Esophagus squamous epithelium (tissue), 5 donors: Measurements from ENCODE around the gene WFDC2. TPM values are rescaled to one million over a fixed set of nuclear protein-coding genes. Genes with fewer than 3 reads are reported as not detected.

Experiments
- DNase-seq: peaks from one replicate; lab custom pipeline; 2025; lab: John Stamatoyannopoulos, UW
- H3K27ac ChIP-seq, 4 donors: fragments of 200-600 bp; sonication (generic); one replicate each; pipeline ENCODE4 v1.5.1; 2016 to 2019; ENCODE audit warnings: mild to moderate bottlenecking in 1 of 4
- H3K27me3 ChIP-seq, 4 donors: fragments of 200-600 bp; sonication (generic); 1 replicate in 3 of 4; 2 replicates in 1 of 4; pipeline versions ENCODE4 v1.5.1 to v1.6.0; 2017 to 2021; ENCODE audit warnings: antibody characterized with exemption in 1 of 4
- H3K36me3 ChIP-seq, 3 donors: fragments of 200-600 bp; sonication (generic); one replicate each; pipeline ENCODE4 v1.5.1; 2016 to 2019
- H3K4me1 ChIP-seq, 3 donors: fragments of 200-600 bp; sonication (generic); one replicate each; pipeline ENCODE4 v1.5.1; 2017 to 2019
- H3K4me3 ChIP-seq, 4 donors: fragments of 200-600 bp; sonication (generic); 1 replicate in 3 of 4; 2 replicates in 1 of 4; pipeline ENCODE4 v1.5.1; 2016 to 2019; ENCODE audit warnings: mild to moderate bottlenecking in 2 of 4, moderate library complexity in 1 of 4
- H3K9me3 ChIP-seq, 3 donors: fragments of 200-600 bp; sonication (generic); one replicate each; pipeline ENCODE4 v1.5.1; 2016 to 2019
- CTCF ChIP-seq, 6 experiments: fragments of 450-650 bp in 4 of 6; fragments of 200-600 bp in 2 of 6; sonication (generic) in 2 of 6; IDR thresholded peaks; one replicate each; pipeline ENCODE4 v1.5.1; 2016 to 2019; ENCODE audit warnings: antibody characterized with exemption in 6 of 6, mild to moderate bottlenecking in 4 of 6, moderate library complexity in 4 of 6
- POLR2A ChIP-seq, 4 donors: fragments of 450-650 bp; IDR thresholded peaks; one replicate each; pipeline ENCODE4 v1.6.1; 2017; ENCODE audit warnings: antibody characterized with exemption in 4 of 4, mild to moderate bottlenecking in 4 of 4, moderate library complexity in 3 of 4
- WGBS, 2 donors: methylation state at CpG; one replicate each; pipeline ENCODE4 v1.1.5; 2018; 5-methylcytosine and 5-hydroxymethylcytosine counted together
- intact Hi-C: fragments of 100-400 bp; cut with DNase I; formaldehyde crosslinking; loops from one replicate; pipeline ENCODE4 v1.15.0; 2022
- total RNA-seq, 4 donors: library from RNA; depleted of rRNA; stranded (reverse); fragments of >200 nt; gene quantifications; one replicate each; pipeline ENCODE4 v1.1.0, GENCODE V29; 2016
- donor health status: DM: yes; HTN: yes; CAD: no.

The WFDC2 gene
- total RNA-seq, 4 donors from 2014 or later: 0.99 to 37.7 TPM; not detected in 2

GRCh38 chr20:45509091-45509490, 39.5 kb downstream of the WFDC2 start:
- WGBS, 2 donors: 61 to 89% methylated on average over 4 of the region's 4 CpGs
- TF ChIP-seq POLR2A (IDR thresholded peaks at IDR 0.05): no peak
- no peak for TF ChIP-seq CTCF (IDR thresholded peaks at IDR 0.05)
- H3K4me3 ChIP-seq: no peak overlapping the region
- intact Hi-C loops: no loop called here
- no peaks in the 10 kb centered on the region for H3K9me3 ChIP-seq
- H3K27ac ChIP-seq: no peak overlapping the region
- no peaks in the 10 kb centered on the region for H3K4me1 ChIP-seq
- H3K36me3 ChIP-seq: no peaks in the 10 kb centered on the region
- H3K27me3 ChIP-seq: peaks cover 0 to 75% (median 0%) of the 10 kb centered on the region in 4 donors
- DNase-seq: no peak

- no peak overlapping the region for H3K27ac ChIP-seq
- intact Hi-C loops: no loop called here
- H3K4me3 ChIP-seq: no peak overlapping the region
- H3K9me3 ChIP-seq: no peaks in the 10 kb centered on the region
- no peaks in the 10 kb centered on the region for H3K36me3 ChIP-seq
- 69 to 71% methylated on average over 5 of the region's 5 CpGs for WGBS, 2 donors
- no peaks in the 10 kb centered on the region for H3K4me1 ChIP-seq
- peaks cover 0 to 73% (median 0%) of the 10 kb centered on the region in 4 donors for H3K27me3 ChIP-seq
- no peak for DNase-seq
- no peak for TF ChIP-seq POLR2A (IDR thresholded peaks at IDR 0.05)
- TF ChIP-seq CTCF (IDR thresholded peaks at IDR 0.05): no peak
These were observed 40.8 kb downstream of the WFDC2 start for GRCh38 chr20:45510242-45510862.

- intact Hi-C loops: no loop called here
- peaks cover 0 to 54% (median 0%) of the 10 kb centered on the region in 4 donors for H3K27me3 ChIP-seq
- H3K4me1 ChIP-seq: peaks cover 0 to 19% (median 0%) of the 10 kb centered on the region in 3 donors
- H3K4me3 ChIP-seq: no peak within 1 kb of the TSS
- no peak for DNase-seq
- 59 to 60% methylated on average over 3 to 4 of the region's 5 CpGs for WGBS, 2 donors
- H3K27ac ChIP-seq: no peak within 1 kb of the TSS
- TF ChIP-seq CTCF (IDR thresholded peaks at IDR 0.05): no peak
- TF ChIP-seq POLR2A (IDR thresholded peaks at IDR 0.05): no peak
- no peaks in the 10 kb centered on the region for H3K36me3 ChIP-seq
- no peaks in the 10 kb centered on the region for H3K9me3 ChIP-seq
These were observed 45.8 kb downstream of the WFDC2 start, which contains the start of gene SPINT3 for GRCh38 chr20:45515147-45515913. SPINT3 (minus strand) TSS chr20:45515622; CDS start chr20:45515608, 14 bp downstream.

- no peaks in the 10 kb centered on the region for H3K36me3 ChIP-seq
- TF ChIP-seq POLR2A (IDR thresholded peaks at IDR 0.05): no peak
- no peak for TF ChIP-seq CTCF (IDR thresholded peaks at IDR 0.05)
- intact Hi-C loops: no loop called here
- peak overlapping the region in 2 of 4 donors; percentile 16 to 50 for H3K27ac ChIP-seq
- 15 to 40% methylated on average over 2 of the region's 2 CpGs for WGBS, 2 donors
- H3K9me3 ChIP-seq: no peaks in the 10 kb centered on the region
- H3K4me1 ChIP-seq: peaks cover 0 to 19% (median 0%) of the 10 kb centered on the region in 3 donors
- no peak overlapping the region for H3K4me3 ChIP-seq
- H3K27me3 ChIP-seq: peaks cover 0 to 52% (median 0%) of the 10 kb centered on the region in 4 donors
- DNase-seq: no peak
These were observed 48.7 kb downstream of the WFDC2 start for GRCh38 chr20:45518282-45518681.

GRCh38 chr20:45523821-45524220, 54.3 kb downstream of the WFDC2 start:
- DNase-seq: no peak

More at GRCh38 chr20:45523821-45524220, 54.3 kb downstream of the WFDC2 start:
- intact Hi-C loops: no loop called here
- TF ChIP-seq POLR2A (IDR thresholded peaks at IDR 0.05) (no peak), CTCF (IDR thresholded peaks at IDR 0.05) (no peak)
- Histone ChIP-seq H3K27me3 (peaks cover 0 to 77% (median 0%) of the 10 kb centered on the region in 4 donors), H3K36me3 (no peaks in the 10 kb centered on the region), H3K4me1 (peaks cover 0 to 6% (median 0%) of the 10 kb centered on the region in 3 donors), H3K9me3 (no peaks in the 10 kb centered on the region), H3K27ac (no peak overlapping the region), H3K4me3 (no peak overlapping the region)
- 53 to 75% methylated on average over 1 of the region's 1 CpG for WGBS, 2 donors
